GM21381 (cell line): ENCODE results near the gene PTGR3.

ENCODE experiments used
- ATAC-seq: cut with Tn5 transposase; IDR thresholded peaks from one replicate; pipeline ENCODE4 v1.9.1; 2021; ENCODE audit warnings: mild to moderate bottlenecking, moderate library complexity; ENCODE audit not compliant: unreplicated experiment

Gene PTGR3, protein sequence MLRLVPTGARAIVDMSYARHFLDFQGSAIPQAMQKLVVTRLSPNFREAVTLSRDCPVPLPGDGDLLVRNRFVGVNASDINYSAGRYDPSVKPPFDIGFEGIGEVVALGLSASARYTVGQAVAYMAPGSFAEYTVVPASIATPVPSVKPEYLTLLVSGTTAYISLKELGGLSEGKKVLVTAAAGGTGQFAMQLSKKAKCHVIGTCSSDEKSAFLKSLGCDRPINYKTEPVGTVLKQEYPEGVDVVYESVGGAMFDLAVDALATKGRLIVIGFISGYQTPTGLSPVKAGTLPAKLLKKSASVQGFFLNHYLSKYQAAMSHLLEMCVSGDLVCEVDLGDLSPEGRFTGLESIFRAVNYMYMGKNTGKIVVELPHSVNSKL

DNA sequence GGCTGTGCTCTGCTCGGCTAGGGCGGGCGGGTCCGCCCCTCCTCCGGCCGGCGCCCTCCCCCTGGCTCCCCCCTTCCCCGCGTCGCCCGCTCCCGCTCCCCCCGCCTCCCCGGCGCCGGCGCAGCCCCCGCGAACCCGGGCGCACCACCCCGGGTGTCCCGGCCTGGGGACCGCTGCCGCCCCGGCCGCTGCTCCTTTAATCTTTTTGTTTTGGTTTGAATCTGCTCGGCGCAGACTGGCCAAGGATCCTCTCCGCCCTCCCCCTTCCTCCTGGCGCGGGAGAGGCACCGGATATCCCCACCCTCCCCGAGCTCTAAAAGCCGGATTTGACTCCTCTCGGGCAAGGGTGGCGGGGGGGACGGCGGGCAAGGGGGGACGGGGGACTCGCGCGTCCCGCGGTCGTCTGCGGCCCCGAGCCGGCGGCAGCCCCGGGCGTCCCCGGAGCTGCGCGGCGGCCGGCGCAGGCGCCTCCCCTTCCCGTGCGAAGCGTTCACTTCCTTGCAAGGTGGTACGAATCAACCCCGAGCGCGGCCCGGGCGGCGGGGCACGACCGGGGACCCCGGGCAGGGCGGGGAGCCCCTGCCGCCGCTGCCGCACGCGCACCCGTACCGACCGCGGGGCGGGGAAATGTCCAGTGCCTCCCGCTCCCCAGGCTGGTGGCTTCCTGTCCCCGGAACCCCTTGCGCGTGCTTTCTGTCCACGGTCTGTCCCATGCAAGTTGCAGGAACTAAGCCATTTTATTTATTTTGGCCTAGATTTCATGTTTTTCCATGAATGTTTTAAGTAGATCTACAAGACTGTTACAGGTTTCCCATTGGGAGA lies at the start of gene PTGR3:
TSS of gene PTGR3 (minus strand) at position 11 of the 822 bp plus-strand sequence. CDS start 81 bp downstream, outside the sequence.
- peak; percentile 45 for ATAC-seq

DNA sequence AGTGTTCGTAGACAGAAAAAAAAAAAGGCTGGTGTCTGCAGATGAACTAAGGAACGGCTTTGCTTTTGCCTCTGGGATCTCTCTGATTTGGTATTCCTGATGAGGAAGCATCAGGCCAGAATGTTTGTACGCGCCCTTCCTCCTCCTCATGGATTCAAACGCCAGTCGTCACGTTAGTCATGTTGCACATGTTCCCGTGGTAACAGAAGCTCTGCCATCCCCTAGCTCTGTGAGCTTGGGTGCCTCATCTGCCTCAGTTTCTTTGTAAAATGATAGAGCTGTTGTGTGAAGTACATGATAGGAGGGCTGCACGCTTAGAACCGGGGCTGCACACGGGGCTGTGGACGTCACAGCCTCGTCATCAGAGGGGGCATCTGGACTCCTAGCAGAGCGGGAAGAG lies 48.7 kb upstream of the PTGR3 start:
- no peak for ATAC-seq

DNA sequence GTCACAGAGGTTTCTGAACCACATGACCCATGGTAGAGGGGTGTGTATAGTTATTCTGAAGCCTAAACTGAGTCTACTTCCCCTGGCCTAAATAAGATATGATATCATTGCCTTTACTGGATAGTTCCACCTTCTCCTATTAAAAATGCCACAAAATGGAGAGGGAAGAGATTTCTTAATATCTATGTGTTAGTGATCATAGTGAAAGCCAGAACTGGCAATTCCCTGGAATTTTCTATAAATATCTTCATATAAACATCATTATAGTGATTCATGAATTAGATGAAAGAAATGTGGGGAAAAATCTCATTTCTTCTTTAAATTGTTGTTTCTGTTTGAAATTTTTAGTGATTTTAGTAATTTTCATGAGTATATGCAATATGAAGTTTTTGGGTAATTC lies 47.4 kb upstream of the PTGR3 start:
- ATAC-seq, result no peak

DNA sequence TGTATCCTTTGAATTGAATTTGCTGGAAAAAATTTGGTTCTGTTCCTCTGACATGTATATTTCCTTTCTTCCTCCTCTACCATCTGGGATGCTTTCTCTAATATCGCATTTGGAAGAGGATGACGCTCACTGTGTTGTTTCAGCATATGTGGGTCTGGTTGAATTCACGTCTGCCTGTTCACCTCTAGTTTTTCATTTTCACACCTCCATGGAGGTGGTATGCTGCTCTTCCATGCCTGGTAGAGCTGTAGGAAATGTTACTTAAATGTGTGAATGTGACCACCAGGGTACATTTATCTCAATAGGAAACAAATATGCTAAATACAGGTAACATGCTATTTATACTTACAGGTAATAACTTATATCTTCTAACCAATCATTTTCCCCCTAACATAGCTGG lies 46.2 kb upstream of the PTGR3 start:
- no peak for ATAC-seq

DNA sequence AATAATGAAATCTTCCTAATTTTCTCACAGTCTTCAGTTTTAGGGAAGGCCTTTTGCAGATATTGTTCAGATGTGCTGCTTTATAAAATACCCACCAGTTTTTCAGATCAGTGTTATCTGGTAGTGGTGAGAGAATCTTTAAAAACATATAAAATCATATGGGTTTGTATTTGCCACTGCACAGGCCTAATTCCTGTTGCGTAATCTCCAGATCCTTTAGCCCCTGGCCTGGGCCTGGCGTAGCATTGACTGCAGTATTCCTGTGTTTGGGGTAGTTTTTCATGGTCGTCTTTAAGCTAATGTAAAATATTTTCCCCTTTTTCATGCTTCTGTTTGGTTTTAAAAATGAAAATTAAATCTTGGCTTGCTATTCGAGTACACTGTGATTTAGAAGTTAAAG lies 44.8 kb upstream of the PTGR3 start:
- ATAC-seq, result no peak

DNA sequence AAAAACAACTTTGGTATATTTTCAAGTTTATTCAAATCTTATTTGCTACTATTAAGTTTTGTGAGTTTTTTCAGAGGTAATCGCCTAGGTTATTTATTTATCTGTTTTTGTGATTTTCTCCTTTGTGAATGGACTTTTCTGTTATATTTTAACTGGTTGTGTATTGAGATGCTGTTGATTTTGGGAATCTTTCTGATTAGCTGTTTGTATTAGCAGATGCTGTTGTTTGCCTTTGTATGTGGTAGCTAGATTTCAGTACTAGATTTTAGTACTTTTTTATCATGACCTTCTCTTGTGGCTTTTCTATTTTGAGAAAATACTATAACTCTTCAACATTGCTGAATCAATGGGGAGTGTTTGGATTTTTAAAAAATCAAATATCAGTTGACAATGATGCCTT lies 44.1 kb upstream of the PTGR3 start:
- ATAC-seq, result no peak

DNA sequence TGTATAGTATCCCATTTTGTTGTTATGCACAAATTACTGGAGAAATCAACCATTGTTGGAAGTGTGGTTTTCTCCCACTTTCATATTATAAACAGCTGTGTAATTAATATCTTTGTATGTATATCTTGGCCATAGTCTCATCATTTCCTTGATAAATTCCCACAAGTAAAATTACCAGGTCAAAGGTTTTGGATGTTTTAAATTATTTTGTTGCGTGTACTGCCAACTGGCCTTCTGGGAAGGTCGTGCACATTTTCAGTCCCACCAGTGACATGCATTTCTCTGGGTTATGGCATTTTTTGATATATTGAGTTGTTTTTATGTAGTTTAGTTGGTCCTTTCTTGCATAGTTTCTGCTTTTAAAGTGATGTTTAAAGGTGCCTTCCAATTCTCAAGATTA lies 43.2 kb upstream of the PTGR3 start:
- no peak for ATAC-seq

DNA sequence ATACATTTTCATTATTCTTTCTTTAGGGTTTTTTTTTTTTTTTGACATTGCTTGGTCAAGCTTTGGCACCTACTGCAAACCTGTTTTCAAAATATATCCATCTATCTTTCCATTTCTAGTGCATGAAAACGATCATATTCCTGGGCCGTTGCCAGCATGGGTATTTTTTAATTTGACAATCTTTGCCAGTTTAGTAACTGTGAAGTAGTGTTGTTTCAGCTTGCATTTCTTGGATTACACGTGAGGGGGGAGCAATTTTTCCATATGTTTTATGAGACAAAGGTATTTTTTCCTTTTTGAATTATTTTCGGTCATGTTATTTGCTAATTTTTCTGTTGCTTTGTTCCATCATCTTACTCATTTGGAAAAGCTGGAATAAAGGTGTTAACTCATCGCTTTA lies 42.5 kb upstream of the PTGR3 start:
- ATAC-seq, result no peak

DNA sequence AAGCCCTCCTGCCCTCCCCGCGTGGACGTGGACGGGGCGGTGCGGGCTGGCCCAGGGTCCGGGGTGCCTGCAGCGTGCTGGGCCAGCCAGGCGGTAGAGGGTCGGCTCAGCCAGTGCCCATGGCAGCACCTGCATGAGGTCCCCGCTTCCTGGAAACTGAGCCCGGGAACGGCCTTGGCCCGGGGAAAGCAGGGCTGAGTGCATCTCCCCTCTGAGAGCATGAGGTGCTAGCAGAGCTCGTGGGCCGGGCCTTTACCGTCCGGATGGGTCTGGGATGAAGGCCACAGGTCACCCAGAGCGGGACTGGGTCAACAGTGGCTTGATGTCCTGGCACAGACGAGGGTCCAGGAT lies 41.5 kb upstream of the PTGR3 start:
- ATAC-seq, result no peak

DNA sequence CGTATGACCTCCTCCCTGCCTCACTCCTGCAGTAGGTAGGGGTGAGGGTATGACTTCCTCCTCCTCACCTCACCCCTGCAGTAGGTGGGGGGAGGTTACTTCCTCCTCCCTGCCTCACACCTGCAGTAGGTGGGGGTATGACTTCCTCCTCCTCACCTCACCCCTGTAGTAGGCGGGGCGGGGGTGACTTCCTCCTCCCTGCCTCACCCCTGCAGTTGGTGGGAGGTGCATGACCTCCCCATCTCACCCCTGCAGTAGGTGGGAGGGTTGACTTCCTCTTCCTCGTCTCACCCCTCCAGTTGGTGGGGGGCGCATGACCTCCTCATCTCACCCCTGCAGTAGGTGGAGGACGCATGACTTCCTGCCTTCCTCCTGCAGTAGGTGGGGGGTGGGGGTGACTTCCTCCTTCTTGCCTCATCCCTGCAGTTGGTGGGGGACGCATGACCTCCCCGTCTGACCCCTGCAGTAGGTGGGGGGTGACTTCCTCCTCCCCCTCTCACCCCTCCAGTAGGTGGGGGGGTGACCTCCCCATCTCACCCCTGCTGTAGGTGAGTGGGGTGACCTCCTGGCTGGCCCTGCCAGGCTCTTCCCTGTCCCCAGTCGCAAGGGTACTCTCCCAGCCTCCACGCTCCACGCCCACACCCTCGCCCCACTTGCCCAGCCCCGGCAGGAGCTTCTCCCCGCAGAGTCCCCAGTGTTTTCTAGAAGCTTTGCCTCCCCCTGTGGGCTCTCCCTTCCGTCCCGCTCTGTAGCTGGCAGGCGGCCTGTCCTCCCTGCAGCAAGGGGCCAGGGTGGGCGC lies 40.9 kb upstream of the PTGR3 start:
- no peak for ATAC-seq

DNA sequence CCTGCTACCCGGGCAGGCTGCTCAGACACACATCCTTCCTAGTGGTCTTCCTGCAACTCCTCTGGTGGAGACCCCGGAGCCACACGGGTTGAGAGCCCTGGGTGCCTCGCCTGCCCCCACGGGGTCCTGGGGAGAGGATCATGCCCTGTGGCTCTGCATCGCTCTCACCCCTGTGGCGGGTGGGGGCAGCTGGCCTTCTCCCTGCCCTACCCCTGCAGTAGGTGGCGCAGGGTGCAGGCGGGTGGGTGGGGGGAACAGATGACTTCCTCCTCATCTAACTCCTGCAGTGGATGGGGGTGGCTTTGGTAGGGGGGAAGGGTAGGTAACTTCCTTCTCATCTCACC lies 40.2 kb upstream of the PTGR3 start:
- no peak for ATAC-seq

DNA sequence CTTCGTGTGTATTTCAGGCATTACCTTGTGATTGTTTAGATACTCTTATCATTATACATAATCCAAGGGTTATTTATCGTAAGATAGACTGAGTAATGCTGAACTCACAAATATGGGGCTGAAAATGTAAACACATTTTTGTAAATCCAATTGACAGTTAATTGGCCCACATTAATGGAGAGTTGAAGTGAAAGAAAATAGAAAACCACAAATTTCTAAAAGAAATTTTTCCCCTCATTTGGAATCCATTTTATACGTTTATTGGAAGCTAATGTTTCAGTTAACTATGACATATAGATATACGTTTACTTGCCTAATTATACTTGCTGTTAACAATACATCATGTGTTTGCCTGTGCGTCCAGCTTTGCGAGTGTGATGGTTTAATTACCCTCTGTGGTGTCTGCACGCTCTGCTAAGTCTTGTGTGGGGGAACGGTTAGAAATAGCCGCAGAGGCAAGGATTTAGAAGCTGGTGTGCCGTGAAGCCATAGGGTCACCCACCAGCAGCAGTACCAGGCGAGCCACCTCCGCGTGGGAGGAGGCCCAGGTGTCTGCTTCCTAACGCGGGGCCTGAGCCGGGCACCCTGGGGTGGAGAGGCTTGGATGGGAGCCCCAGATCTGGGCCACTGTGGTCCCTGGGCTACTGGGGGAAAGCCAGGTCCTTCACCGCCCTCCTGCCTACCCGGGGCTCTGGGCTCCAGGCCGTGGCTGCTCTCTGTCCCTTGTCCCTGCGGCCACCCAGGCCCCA lies 39.7 kb upstream of the PTGR3 start:
- ATAC-seq, result no peak

DNA sequence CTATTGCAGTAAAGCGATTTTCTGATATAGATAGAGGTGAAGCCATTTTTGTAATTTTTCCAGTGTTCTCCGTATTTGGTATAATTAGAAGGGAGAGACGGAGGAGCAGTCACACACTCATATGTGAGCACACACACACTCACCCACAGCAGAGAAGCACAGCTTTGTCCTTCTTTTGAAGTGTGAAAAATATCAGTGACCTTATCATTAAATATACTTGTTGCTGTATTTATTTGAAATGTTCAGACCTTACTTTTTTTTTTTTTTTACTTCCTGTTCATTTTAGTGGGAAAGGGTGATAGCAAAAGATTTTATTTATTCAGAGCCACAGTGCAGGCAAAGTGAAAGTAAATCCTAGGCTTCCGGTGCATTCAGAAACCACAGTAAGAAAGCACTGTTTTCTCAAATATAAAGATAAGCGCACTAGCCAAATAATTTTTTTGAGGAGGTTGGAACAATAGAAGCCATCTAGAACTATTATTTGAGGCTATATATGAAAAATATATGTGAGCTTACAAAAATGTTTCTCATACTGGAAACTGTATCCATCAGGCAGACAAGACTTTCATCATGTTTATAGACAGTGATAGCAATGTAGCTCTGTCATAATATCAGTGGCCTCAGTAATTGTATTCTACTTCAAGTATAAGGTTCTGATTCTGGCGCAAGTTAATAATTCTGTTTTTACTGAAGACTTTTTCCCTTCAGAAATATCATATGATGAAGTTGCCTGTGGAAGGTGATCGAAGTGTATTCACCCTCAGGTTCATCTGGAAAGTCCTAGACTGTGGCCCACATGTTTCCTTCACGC lies 38.9 kb upstream of the PTGR3 start:
- ATAC-seq, result peak; percentile 59

DNA sequence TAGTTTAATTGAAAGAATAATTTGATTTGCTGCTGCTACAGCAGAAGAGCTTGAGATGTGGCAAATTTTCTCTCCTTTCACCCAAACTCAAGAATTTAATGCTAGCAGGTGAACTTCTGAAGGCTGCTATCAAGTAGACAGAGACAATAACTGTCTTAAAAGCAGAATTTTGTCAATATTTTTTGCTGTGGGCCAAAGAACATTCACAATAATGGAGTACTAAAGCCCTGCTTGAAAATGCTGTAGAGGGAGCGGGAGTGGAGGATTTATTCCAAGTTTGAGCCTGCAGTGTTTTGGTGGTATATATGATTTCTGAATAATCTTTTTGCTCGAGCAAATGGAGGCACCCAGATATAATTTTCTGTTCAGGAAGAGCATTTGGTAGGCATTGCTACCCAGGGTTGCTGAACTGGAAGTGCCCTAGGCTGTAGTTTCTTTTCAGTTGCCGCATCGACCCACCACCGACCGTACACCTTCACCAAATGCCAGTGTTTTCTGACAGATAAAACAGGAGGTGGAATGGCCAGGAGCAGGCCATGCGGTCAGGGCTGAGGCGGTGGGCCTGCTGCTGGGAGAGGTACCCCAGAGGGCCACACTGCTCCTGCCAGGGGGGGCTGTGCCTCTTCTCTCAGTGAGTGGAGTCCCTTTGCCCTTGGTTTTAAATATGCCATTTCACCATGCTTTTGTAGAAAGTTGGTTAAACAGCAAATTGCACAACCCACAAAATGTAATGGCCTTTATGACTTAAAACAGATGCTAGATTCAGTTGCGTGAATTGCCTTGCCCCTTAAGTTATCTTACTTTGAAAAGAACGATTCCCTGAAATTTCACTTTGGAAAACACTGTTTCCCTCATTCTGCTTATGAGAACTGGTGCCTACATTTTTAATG lies 38.0 kb upstream of the PTGR3 start:
- no peak for ATAC-seq

DNA sequence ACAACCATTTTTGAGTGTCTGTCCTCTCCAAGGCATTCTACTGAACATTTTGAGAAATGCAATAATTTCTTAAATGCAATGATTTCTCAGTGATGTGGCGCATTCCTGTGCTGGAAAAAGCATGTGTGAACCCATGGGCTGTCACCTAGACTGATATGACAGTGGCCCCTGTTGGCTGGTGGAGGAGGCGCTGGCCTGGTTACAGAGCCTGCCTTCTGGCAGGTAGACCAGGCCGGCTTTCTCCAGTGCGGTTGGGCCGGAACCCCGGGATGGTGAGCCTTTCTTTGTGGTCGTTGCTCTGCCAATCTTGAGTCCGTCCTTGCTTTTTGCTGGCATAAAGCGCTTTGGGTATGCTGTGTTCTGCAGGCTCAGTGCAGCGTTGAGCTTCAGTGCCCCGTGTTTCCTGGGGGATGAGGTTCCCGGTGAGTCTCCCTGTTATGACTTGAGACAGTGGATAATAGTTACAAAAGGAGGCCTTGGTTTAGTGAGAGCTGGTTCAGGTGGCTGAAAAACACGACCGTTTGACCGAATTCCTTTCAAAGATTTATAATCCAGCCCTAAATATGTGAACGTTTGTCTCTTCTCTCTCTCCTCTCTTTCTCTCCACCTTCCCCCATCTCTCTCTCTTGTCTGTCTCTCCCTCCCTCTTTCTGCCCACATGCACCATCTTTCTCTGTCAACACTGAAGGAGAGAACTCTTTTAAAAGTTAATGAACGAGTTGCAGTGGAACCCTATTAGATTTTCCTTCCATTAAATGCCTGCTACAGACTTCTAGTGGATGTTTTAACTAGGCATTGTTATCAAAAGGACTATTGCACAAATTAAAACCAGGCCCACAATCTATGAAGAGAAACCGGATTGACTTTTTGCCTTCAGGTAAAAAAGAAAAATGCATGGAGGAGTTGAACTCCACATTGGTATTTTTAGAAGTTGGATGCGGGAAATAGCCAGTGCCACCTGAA lies 35.7 kb upstream of the PTGR3 start:
- no peak for ATAC-seq

DNA sequence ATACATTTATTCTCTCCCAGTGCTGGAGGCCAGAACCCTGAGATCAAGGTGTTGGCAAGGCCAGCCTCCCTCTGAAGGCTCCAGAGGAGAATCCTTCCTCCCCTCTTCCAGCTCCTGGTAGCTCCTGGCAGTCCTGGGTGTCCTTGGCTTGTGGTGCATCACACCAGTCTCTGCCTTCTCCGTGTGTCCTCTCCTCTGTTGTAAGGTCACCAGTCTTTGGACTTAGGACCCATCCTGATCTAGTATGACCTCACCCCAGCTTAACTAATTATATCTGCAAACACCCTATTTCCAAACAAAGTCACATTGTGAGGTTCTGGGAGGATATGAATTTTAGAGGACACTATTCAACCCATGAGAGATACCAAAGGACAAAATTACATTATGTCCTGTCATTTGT lies 32.8 kb upstream of the PTGR3 start:
- no peak for ATAC-seq

DNA sequence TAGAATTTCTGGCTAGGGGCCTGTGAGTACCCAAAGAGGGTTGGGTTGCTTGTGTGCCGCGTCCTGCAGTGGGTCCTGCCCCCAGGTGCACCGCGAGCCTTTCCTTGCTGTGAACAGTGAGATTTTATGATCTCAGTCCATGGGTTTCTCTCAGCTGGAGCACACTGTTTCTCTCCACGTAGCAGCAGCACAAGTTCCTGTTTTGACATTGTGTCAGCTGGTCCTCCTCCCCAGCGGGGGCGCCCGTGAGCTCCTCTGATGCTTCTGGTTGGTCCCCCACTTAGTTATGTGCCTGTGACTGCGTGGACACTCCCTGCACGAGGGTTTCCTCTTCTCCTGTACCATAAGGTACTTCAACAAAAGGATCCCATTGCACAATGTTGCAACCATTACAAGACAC lies 31.5 kb upstream of the PTGR3 start:
- ATAC-seq, result no peak

DNA sequence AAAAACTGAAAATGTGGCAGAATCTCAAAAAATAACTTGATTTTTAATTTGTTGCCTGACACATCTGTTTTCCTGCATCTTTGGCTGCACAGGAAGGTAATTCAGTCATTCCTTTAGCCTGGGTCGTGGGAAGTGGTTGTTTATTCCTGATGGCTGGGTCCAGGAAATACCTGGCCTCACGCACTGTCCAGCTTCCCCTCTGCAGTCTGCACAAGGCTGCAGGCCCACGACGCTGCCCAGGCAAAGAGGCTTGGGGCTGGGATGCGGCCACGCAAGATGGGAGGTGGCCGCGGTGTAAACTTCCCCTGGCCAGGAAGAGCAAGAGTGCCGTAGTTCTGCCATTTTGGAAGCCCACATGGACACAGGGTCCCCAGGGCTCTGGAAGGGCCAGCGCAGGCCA lies 29.8 kb upstream of the PTGR3 start:
- no peak for ATAC-seq
